Small intestine (tissue), 7 donors: ENCODE results near the gene CD46. TPM values are rescaled to one million over a fixed set of nuclear protein-coding genes. Genes with fewer than 3 reads are reported as not detected.

Source experiments
- DNase-seq, 2 donors: peaks; one replicate each; pipeline versions ENCODE4 v3.0.0 to v3.0.0-alpha.2; 2013
- FAIRE-seq: peaks from 2 replicates; lab custom pipeline; 2012; peaks lifted over from hg19 to GRCh38; lab: Jason Lieb, UNC
- H3K27ac ChIP-seq, 3 donors: one replicate each; pipeline ENCODE4 v1.5.1; 2013; ENCODE audit warnings: low read length in 2 of 3, mild to moderate bottlenecking in 2 of 3, control low read depth in 1 of 3, inconsistent platforms in 1 of 3, low read depth in 1 of 3, moderate library complexity in 1 of 3
- H3K27me3 ChIP-seq, 3 donors: one replicate each; pipeline ENCODE4 v1.6.1; 2013; ENCODE audit warnings: low read length in 3 of 3, inconsistent platforms in 1 of 3; ENCODE audit not compliant: control insufficient read depth in 3 of 3, insufficient read depth in 3 of 3
- H3K36me3 ChIP-seq, 3 donors: one replicate each; pipeline ENCODE4 v1.6.1; 2013; ENCODE audit warnings: low read length in 3 of 3, inconsistent platforms in 1 of 3, low read depth in 1 of 3, mild to moderate bottlenecking in 1 of 3, moderate library complexity in 1 of 3; ENCODE audit not compliant: control insufficient read depth in 3 of 3, insufficient read depth in 2 of 3
- H3K4me1 ChIP-seq, 3 donors: one replicate each; pipeline ENCODE4 v1.6.1; 2013; ENCODE audit warnings: low read length in 2 of 3, inconsistent platforms in 1 of 3, low read depth in 1 of 3, mild to moderate bottlenecking in 1 of 3, moderate library complexity in 1 of 3; ENCODE audit not compliant: control insufficient read depth in 3 of 3, insufficient read depth in 2 of 3
- H3K4me3 ChIP-seq, 3 donors: one replicate each; pipeline ENCODE4 v1.5.1; 2013; ENCODE audit warnings: low read length in 3 of 3, control low read depth in 1 of 3, inconsistent platforms in 1 of 3, low read depth in 1 of 3, mild to moderate bottlenecking in 1 of 3, moderate library complexity in 1 of 3
- H3K9me3 ChIP-seq, 2 donors: one replicate each; pipeline ENCODE4 v1.6.1; 2013; ENCODE audit warnings: low read depth in 1 of 2, low read length in 1 of 2; ENCODE audit not compliant: control insufficient read depth in 2 of 2, insufficient read depth in 1 of 2
- WGBS, 3 donors: extraction: QIAGEN DNeasy Blood & Tissue Kit; methylation state at CpG; one replicate each; pipeline ENCODE4 v1.1.7; 2013; 5-methylcytosine and 5-hydroxymethylcytosine counted together
- polyA plus RNA-seq, 4 donors: library from polyadenylated mRNA; stranded (reverse) in 3 of 4; unstranded in 1 of 4; fragments of 200-250 nt in 3 of 4; fragments of 120-200 nt in 1 of 4; gene quantifications; one replicate each; pipeline versions ENCODE4 v1.2.1 to v1.2.3, GENCODE V29; 2013
- donor health status: healthy with polysubstance abuse.
- donor health status: control.
- donor health status: control.
- donor health status: Bipolar disorder and iron deficiency.
- donor health status: healthy.

CD46 gene
- polyA plus RNA-seq, 4 donors, result 53.2 to 308 (median 96.6) TPM

GRCh38 chr1:207841901-207842300 is 90.0 kb downstream of the CD46 start:
- H3K27ac ChIP-seq, result no peak overlapping the region
- H3K4me1 ChIP-seq, result peaks cover 0 to 5% (median 4%) of the 10 kb centered on the region in 3 donors
- DNase-seq (no peak), FAIRE-seq (no peak)
- 64 to 78% (median 67%) methylated on average over 4 of the region's 4 CpGs for WGBS, 3 donors
- no peaks in the 10 kb centered on the region for H3K9me3 ChIP-seq
- H3K4me3 ChIP-seq, result no peak overlapping the region
- H3K36me3 ChIP-seq, result peaks cover 0 to 9% (median 2%) of the 10 kb centered on the region in 3 donors
- H3K27me3 ChIP-seq, result no peaks in the 10 kb centered on the region

- WGBS, 3 donors, result 90 to 92% (median 91%) methylated on average over 6 of the region's 6 CpGs
- Histone ChIP-seq H3K4me1 (peaks cover 0 to 4% (median 4%) of the 10 kb centered on the region in 3 donors), H3K9me3 (no peaks in the 10 kb centered on the region), H3K27ac (no peak overlapping the region), H3K4me3 (no peak overlapping the region), H3K27me3 (no peaks in the 10 kb centered on the region), H3K36me3 (peaks cover 0 to 7% (median 2%) of the 10 kb centered on the region in 3 donors)
- FAIRE-seq, result no peak
- no peak for DNase-seq
Measured at GRCh38 chr1:207842506-207842905, 90.7 kb downstream of the CD46 start.

GRCh38 chr1:207844371-207844770 is 92.5 kb downstream of the CD46 start:
- Histone ChIP-seq H3K27me3 (no peaks in the 10 kb centered on the region), H3K4me3 (no peak overlapping the region), H3K27ac (no peak overlapping the region), H3K9me3 (no peaks in the 10 kb centered on the region), H3K36me3 (peaks cover 0 to 7% (median 2%) of the 10 kb centered on the region in 3 donors), H3K4me1 (peaks cover 3 to 15% (median 6%) of the 10 kb centered on the region in 3 donors)
- FAIRE-seq (no peak), DNase-seq (no peak)
- WGBS, 3 donors, result 78 to 82% (median 81%) methylated on average over 2 of the region's 2 CpGs

Other genes with a start within 250 kb of the CD46 start
- under 1 TPM in 1 of 4 donors, not detected in 3; 0.19 TPM for gene CR1L, start 106.9 kb upstream of the CD46 start, polyA plus RNA-seq
- gene CD34, start 159.1 kb downstream of the CD46 start, polyA plus RNA-seq, result 10 to 100 TPM in 2 of 4 donors, 1 to 10 TPM in 2; 1.1 to 23.7 (median 9.7) TPM